ENCODE measurements around the gene FAM217A.

- TF ChIP-seq POLR2AphosphoS5 (IDR thresholded peaks at IDR 0.05; ENCODE audit: low read length): no peak
- TF ChIP-seq BCL11A (IDR thresholded peaks at IDR 0.05; ENCODE audit: low read depth, low read length): no peak
- no peak for TF ChIP-seq CTCF (IDR thresholded peaks at IDR 0.05 in 2 of 3, conservative IDR thresholded peaks at IDR 0.05 in 1 of 3; ENCODE audit: control insufficient read depth in 2 of 3, extremely low read depth in 1 of 3, insufficient read depth in 1 of 3, low read depth in 3 of 3, low read length in 3 of 3)
- TF ChIP-seq POLR2A (IDR thresholded peaks at IDR 0.05; ENCODE audit: low read depth, low read length): no peak
- no peak for TF ChIP-seq BHLHE40 (IDR thresholded peaks at IDR 0.05; ENCODE audit: borderline replicate concordance in 1 of 2, low read depth in 2 of 2, low read length in 1 of 2)
- TF ChIP-seq SIN3A (IDR thresholded peaks at IDR 0.05; ENCODE audit: low read depth, low read length): no peak
- no peak for TF ChIP-seq SMC3 (IDR thresholded peaks at IDR 0.05; ENCODE audit: borderline replicate concordance, low read length)
- no peak for TF ChIP-seq NFIC (IDR thresholded peaks at IDR 0.05; ENCODE audit: low read depth, low read length)
- no peak for TF ChIP-seq ETV6 (conservative IDR thresholded peaks at IDR 0.05 in 1 of 2, IDR thresholded peaks at IDR 0.05 in 1 of 2; ENCODE audit: borderline replicate concordance in 1 of 2, low read depth in 1 of 2)
- TF ChIP-seq KDM1A (IDR thresholded peaks at IDR 0.05; ENCODE audit: borderline replicate concordance): no peak
- TF ChIP-seq ATF3 (IDR thresholded peaks at IDR 0.05; ENCODE audit: borderline replicate concordance, extremely low read depth, low read depth, low read length): no peak
These were observed 29.7 kb downstream of the FAM217A start for GRCh38 chr6:4049246-4049645.

Data from GM12878 (cell line).